K562 (cell line): ENCODE data around the gene NQO2. TPM values are rescaled to one million over a fixed set of nuclear protein-coding genes. Genes with fewer than 3 reads are reported as not detected.
A peak's percentile ranks its signal among the peaks of the same experiment; 100 is the strongest.

ENCODE experiments used
- CAMTA2 ChIP-seq: fragments of 250-450 bp; sonication (Bioruptor Pico); conservative IDR thresholded peaks from 2 replicates; pipeline ENCODE4 v1.5.1; 2022
- CBX8 ChIP-seq: fragments of 200-600 bp; sonication (generic); IDR thresholded peaks from 2 replicates; pipeline ENCODE4 v1.6.1; 2012; ENCODE audit warnings: borderline replicate concordance, mixed run types, low read depth, mild to moderate bottlenecking, moderate library complexity, mixed read lengths, low read length, control low read depth, inconsistent platforms; ENCODE audit not compliant: poor library complexity, severe bottlenecking; ENCODE audit errors: extremely low read depth
- DIDO1 ChIP-seq: fragments of 450-650 bp; IDR thresholded peaks from 2 replicates; pipeline ENCODE4 v1.6.1; 2016; ENCODE audit warnings: low read depth, missing biosample characterization, missing genetic modification characterization
- ELF4 ChIP-seq: fragments of 450-650 bp; formaldehyde crosslinking; IDR thresholded peaks from 2 replicates; pipeline ENCODE4 v1.4.0; 2022; ENCODE audit warnings: missing genetic modification characterization
- HNRNPK ChIP-seq: fragments of 200-400 bp; formaldehyde crosslinking; IDR thresholded peaks from one replicate; pipeline ENCODE4 v1.6.1; 2018; ENCODE audit warnings: mild to moderate bottlenecking, low read depth, low read length; ENCODE audit not compliant: poor library complexity, severe bottlenecking
- KDM1A ChIP-seq, 2 experiments: fragments of 450-650 bp; IDR thresholded peaks; 2 replicates each; pipeline ENCODE4 v1.6.1; 2016; ENCODE audit warnings: mild to moderate bottlenecking in 2 of 2
- L3MBTL2 ChIP-seq: fragments of 450-650 bp; IDR thresholded peaks from 2 replicates; pipeline ENCODE4 v1.6.1; 2016; ENCODE audit warnings: mild to moderate bottlenecking, moderate library complexity
- NR2F6 ChIP-seq: fragments of 450-650 bp; formaldehyde crosslinking; IDR thresholded peaks from 2 replicates; pipeline ENCODE4 v1.4.0; 2020; ENCODE audit warnings: mild to moderate bottlenecking
- NUFIP1 ChIP-seq: fragments of 450-650 bp; IDR thresholded peaks from 2 replicates; pipeline ENCODE4 v1.6.1; 2018; ENCODE audit not compliant: partially characterized antibody
- PHF8 ChIP-seq: fragments of 200-600 bp; sonication (generic); IDR thresholded peaks from 2 replicates; pipeline ENCODE4 v1.6.1; 2012; ENCODE audit warnings: mixed run types, mild to moderate bottlenecking, inconsistent platforms, low read length, moderate library complexity, borderline replicate concordance
- PRMT5 ChIP-seq: sonication (generic); formaldehyde crosslinking; IDR thresholded peaks from 2 replicates; pipeline ENCODE4 v1.5.0; 2020; ENCODE audit warnings: missing genetic modification reagents
- RFX7 ChIP-seq: fragments of 250-450 bp; sonication (Bioruptor Pico); IDR thresholded peaks from 2 replicates; pipeline ENCODE4 v1.5.1; 2021; ENCODE audit warnings: mild to moderate bottlenecking
- SPI1 ChIP-seq: IDR thresholded peaks from 2 replicates; pipeline ENCODE4 v1.6.1; 2011; ENCODE audit warnings: low read depth, low read length, control low read depth, borderline replicate concordance
- STAG1 ChIP-seq: sonication (generic); formaldehyde crosslinking; IDR thresholded peaks from 2 replicates; pipeline ENCODE4 v1.5.0; 2020; ENCODE audit warnings: missing genetic modification reagents, borderline replicate concordance
- THRAP3 ChIP-seq: fragments of 450-650 bp; IDR thresholded peaks from 2 replicates; pipeline ENCODE4 v1.6.1; 2016; ENCODE audit warnings: mild to moderate bottlenecking, inconsistent platforms, borderline replicate concordance
- ZNF324 ChIP-seq: fragments of 250-450 bp; sonication (Bioruptor Pico); IDR thresholded peaks from 2 replicates; pipeline ENCODE4 v1.4.0; 2020; ENCODE audit warnings: mild to moderate bottlenecking
- ZNF764 ChIP-seq: fragments of 250-450 bp; sonication (Bioruptor Pico); IDR thresholded peaks from 2 replicates; pipeline ENCODE4 v1.4.0; 2020; ENCODE audit warnings: low read depth, mild to moderate bottlenecking, moderate library complexity
- polyA plus RNA-seq, 8 experiments: library from polyadenylated mRNA; depleted of rRNA in 4 of 8; stranded (reverse) in 5 of 8; unstranded in 3 of 8; fragments of >200 nt; fragmentation: Nextera tagmentation in 2 of 8; fragmentation: Illumina TruSeq in 1 of 8; extraction: Ambion mirVana in 2 of 8; extraction: Trizol in 1 of 8; gene quantifications; 2 replicates each; pipeline versions ENCODE4 v1.2.1 to v1.2.3, GENCODE V29; 2011 to 2014; ENCODE audit warnings: inconsistent platforms in 1 of 8, missing spikeins in 1 of 8
- total RNA-seq, 7 experiments: library from RNA; depleted of rRNA in 6 of 7; stranded (reverse); fragments of >200 nt in 6 of 7; fragmentation: Illumina TruSeq in 2 of 7; extraction: Trizol in 2 of 7; gene quantifications; 2 replicates each; pipeline versions ENCODE4 v1.2.1 to v1.2.3, GENCODE V29; 2011 to 2021; ENCODE audit warnings: low replicate concordance in 1 of 7
- TF ChIP-seq, protein P1 (sequence below): fragments of 450-650 bp; IDR thresholded peaks from 2 replicates; pipeline ENCODE4 v1.7.0; 2016; ENCODE audit warnings: borderline replicate concordance
- TF ChIP-seq, protein P2 (sequence below): fragments of 250-450 bp; sonication (Bioruptor Pico); IDR thresholded peaks from 2 replicates; pipeline ENCODE4 v1.8.0; 2022; ENCODE audit warnings: inconsistent platforms, mild to moderate bottlenecking, moderate library complexity, borderline replicate concordance
- TF ChIP-seq, protein P3 (sequence below): sonication (generic); formaldehyde crosslinking; IDR thresholded peaks from 2 replicates; pipeline ENCODE4 v1.8.0; 2022; ENCODE audit warnings: missing genetic modification reagents, mild to moderate bottlenecking, borderline replicate concordance

The NQO2 gene
- total and polyA plus RNA-seq, 9 of the 15 experiments (the other 6 are each of a cell fraction or from before 2014, with no cell fraction given), result 54.6 to 214 (median 116) TPM

DNA sequence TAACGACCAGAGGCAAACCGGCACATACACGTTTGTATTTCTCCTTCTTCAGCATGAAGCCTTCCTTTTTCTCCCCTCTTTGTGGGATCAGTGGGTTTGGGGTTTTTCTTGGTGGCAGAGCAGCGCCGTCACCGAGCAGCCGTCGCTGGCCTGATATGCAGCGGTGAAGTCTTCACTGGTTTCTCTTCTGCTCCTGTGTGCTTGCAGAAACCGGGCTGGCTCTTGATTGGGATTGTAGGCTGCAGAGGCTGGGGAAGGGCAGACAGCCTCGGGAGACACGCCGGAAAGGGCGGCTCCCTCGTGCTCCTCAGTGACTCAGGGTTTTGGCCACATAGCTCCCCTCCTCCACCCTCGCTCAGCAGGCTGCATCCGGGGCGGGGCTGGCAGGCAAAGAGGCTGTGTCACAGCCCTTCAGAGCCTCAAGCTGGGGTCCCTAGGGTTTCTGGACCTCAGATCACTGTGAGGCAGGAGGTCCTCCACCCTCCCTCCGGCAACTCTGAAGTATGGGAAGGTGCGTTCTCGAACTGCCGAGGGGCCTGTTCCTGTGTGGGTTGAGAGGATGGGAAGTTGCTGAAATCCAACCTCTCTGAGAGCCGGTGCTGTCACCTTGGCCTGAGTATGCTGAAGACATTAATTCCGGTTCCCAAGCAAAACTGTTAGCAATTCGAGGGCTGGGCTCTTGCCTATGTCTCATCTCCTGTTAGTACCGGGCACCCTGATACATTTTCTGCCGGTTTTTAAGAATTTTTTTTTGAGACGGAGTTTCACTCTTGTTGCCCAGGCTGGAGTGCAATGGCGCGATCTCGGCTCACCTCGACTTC, 24.2 kb downstream of the NQO2 start (continued):
- TF ChIP-seq, protein P1, sequence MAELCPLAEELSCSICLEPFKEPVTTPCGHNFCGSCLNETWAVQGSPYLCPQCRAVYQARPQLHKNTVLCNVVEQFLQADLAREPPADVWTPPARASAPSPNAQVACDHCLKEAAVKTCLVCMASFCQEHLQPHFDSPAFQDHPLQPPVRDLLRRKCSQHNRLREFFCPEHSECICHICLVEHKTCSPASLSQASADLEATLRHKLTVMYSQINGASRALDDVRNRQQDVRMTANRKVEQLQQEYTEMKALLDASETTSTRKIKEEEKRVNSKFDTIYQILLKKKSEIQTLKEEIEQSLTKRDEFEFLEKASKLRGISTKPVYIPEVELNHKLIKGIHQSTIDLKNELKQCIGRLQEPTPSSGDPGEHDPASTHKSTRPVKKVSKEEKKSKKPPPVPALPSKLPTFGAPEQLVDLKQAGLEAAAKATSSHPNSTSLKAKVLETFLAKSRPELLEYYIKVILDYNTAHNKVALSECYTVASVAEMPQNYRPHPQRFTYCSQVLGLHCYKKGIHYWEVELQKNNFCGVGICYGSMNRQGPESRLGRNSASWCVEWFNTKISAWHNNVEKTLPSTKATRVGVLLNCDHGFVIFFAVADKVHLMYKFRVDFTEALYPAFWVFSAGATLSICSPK, result peak; percentile 74; the same call in 1 of the 2 replicates
- TF ChIP-seq ELF4 (CRISPR knock-in tag), result no peak
- no peak for TF ChIP-seq CAMTA2
- TF ChIP-seq NR2F6 (CRISPR knock-in tag), result no peak
- peak; percentile 99 for TF ChIP-seq L3MBTL2
- TF ChIP-seq, protein P2, sequence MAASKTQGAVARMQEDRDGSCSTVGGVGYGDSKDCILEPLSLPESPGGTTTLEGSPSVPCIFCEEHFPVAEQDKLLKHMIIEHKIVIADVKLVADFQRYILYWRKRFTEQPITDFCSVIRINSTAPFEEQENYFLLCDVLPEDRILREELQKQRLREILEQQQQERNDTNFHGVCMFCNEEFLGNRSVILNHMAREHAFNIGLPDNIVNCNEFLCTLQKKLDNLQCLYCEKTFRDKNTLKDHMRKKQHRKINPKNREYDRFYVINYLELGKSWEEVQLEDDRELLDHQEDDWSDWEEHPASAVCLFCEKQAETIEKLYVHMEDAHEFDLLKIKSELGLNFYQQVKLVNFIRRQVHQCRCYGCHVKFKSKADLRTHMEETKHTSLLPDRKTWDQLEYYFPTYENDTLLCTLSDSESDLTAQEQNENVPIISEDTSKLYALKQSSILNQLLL (CRISPR knock-in tag), result no peak
- TF ChIP-seq HNRNPK, result no peak
- TF ChIP-seq, protein P3, sequence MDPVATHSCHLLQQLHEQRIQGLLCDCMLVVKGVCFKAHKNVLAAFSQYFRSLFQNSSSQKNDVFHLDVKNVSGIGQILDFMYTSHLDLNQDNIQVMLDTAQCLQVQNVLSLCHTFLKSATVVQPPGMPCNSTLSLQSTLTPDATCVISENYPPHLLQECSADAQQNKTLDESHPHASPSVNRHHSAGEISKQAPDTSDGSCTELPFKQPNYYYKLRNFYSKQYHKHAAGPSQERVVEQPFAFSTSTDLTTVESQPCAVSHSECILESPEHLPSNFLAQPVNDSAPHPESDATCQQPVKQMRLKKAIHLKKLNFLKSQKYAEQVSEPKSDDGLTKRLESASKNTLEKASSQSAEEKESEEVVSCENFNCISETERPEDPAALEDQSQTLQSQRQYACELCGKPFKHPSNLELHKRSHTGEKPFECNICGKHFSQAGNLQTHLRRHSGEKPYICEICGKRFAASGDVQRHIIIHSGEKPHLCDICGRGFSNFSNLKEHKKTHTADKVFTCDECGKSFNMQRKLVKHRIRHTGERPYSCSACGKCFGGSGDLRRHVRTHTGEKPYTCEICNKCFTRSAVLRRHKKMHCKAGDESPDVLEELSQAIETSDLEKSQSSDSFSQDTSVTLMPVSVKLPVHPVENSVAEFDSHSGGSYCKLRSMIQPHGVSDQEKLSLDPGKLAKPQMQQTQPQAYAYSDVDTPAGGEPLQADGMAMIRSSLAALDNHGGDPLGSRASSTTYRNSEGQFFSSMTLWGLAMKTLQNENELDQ (CRISPR knock-in tag), result 0 out of 2 replicates have a peak, but pooled peaks have one; percentile 27
- 0 out of 2 replicates have a peak, but pooled peaks have one; percentile 65 for TF ChIP-seq PRMT5 (CRISPR knock-in tag)
- no peak; the same call in 1 of the 2 replicates for TF ChIP-seq ZNF324 (CRISPR knock-in tag)
- TF ChIP-seq CBX8, result no peak
- no peak for TF ChIP-seq STAG1 (CRISPR knock-in tag)
- peak; percentile 66 for TF ChIP-seq SPI1
- no peak for TF ChIP-seq NUFIP1
- TF ChIP-seq THRAP3, result 0 out of 2 replicates have a peak, but pooled peaks have one; percentile 24
- no peak for TF ChIP-seq ZNF764 (CRISPR knock-in tag)
- TF ChIP-seq KDM1A (IDR thresholded peaks at IDR 0.05), result peak in 1 of 2 experiments; percentile 37; a peak in 2 of 4 replicates
- TF ChIP-seq PHF8, result peak; percentile 78; the same call in 1 of the 2 replicates
- TF ChIP-seq RFX7 (CRISPR knock-in tag), result 0 out of 2 replicates have a peak, but pooled peaks have one; percentile 40
- no peak; the same call in 1 of the 2 replicates for TF ChIP-seq DIDO1 (tag)
